AG04449 (cell line): Measurements from ENCODE around the gene SEMA5B.

Experiments
- CTCF ChIA-PET: fragments of 350-600 bp; formaldehyde crosslinking; extraction: SDS; loops from one replicate; lab custom pipeline; 2021; ENCODE audit warnings: antibody characterized with exemption; lab: Yijun Ruan, JAX
- POLR2A ChIA-PET: fragments of 400-600, 350-600 bp; formaldehyde crosslinking; extraction: SDS; loops from one replicate; lab custom pipeline; 2020; ENCODE audit warnings: antibody characterized with exemption, inconsistent platforms; lab: Yijun Ruan, JAX
- DNase-seq: peaks from one replicate; pipeline ENCODE4 v3.0.0-alpha.2; 2010; ENCODE audit warnings: low read depth, low spot score
- H3K4me3 ChIP-seq: 2 replicates; pipeline ENCODE4 v1.5.1; 2011; ENCODE audit warnings: low read depth, mild to moderate bottlenecking, control low read depth, low read length
- CTCF ChIP-seq: IDR thresholded peaks from one replicate; pipeline ENCODE4 v1.5.1; 2011; ENCODE audit warnings: mild to moderate bottlenecking, moderate library complexity, low read length, control low read depth, inconsistent platforms; ENCODE audit not compliant: insufficient read depth; ENCODE audit errors: missing control alignments

SEMA5B gene

GRCh38 chr3:123008840-123009239, 18.7 kb downstream of the SEMA5B start:
- ChIA-PET CTCF (interaction anchor here (1.9 kb wide), 1 partner anchor 21 kb away, joined by 5 read pairs; no protein-coding TSS in a partner anchor), POLR2A (no interaction called here)
- no peak overlapping the region for H3K4me3 ChIP-seq
- TF ChIP-seq CTCF, result no peak
- DNase-seq, result no peak

GRCh38 chr3:123006609-123007008, 21.0 kb downstream of the SEMA5B start:
- POLR2A ChIA-PET, result no interaction called here
- CTCF ChIA-PET, result interaction anchor here (1.5 kb wide), 1 partner anchor 21 kb away, joined by 4 read pairs; the partner anchor contains the start of gene SEMA5B
- no peak for DNase-seq
- H3K4me3 ChIP-seq, result no peak overlapping the region
- no peak for TF ChIP-seq CTCF

GRCh38 chr3:123005291-123005690, 22.3 kb downstream of the SEMA5B start:
- DNase-seq, result no peak
- ChIA-PET POLR2A (no interaction called here), CTCF (interaction anchor here (1.5 kb wide), 1 partner anchor 22 kb away, joined by 4 read pairs; the partner anchor contains the start of gene SEMA5B)
- no peak for TF ChIP-seq CTCF
- no peak overlapping the region for H3K4me3 ChIP-seq

- POLR2A ChIA-PET, result no interaction called here
- TF ChIP-seq CTCF, result no peak
- no peak overlapping the region for H3K4me3 ChIP-seq
- DNase-seq, result no peak
- CTCF ChIA-PET, result no interaction called here
These were observed 23.2 kb downstream of the SEMA5B start for GRCh38 chr3:123004201-123004918.

- no peak for TF ChIP-seq CTCF
- POLR2A ChIA-PET, result no interaction called here
These were observed 24.6 kb downstream of the SEMA5B start for GRCh38 chr3:123002749-123003497.

GRCh38 chr3:123002100-123002748, 25.3 kb downstream of the SEMA5B start:
- DNase-seq, result no peak
- TF ChIP-seq CTCF, result no peak
- CTCF ChIA-PET, result no interaction called here
- no peak overlapping the region for H3K4me3 ChIP-seq
- POLR2A ChIA-PET, result no interaction called here

More at GRCh38 chr3:123002749-123003497, 24.6 kb downstream of the SEMA5B start:
- no peak for DNase-seq
- CTCF ChIA-PET, result no interaction called here
- H3K4me3 ChIP-seq, result no peak overlapping the region
